ENCODE measurements around the gene SLC25A17.
"Not testable (repeated sequence)": the region's sequence is repeated elsewhere in the genome, so short reads cannot be mapped to it uniquely, and the experiment has no call there.

The SLC25A17 gene

DNA sequence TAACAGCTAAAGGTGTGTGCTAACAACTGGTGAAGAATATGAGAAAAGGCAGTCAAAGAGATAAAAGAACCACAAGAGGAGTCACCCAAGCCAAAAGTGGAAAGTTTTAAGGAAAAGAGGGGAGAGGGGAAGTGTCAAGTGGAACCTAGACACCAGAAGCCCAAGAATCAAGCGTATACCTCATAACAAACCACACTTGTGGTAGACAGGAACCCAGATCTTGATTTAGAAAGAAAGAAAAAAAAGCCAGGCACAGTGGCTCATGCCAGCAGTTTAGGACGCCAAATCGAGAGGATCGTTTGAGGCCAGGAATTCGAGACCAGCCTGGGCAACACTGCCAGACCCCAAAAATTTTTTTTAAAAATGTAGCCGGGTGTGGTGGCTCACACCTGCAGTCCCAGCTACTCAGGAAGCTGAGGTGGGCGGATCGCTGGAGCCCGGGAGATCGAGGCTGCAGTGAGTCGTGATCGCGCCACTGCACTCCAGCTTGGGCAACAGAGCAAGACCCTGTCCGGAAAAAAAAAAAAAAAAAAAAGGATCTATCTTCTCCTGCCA lies 877 bp downstream of the SLC25A17 start:
- no peak for DNase-seq

DNA sequence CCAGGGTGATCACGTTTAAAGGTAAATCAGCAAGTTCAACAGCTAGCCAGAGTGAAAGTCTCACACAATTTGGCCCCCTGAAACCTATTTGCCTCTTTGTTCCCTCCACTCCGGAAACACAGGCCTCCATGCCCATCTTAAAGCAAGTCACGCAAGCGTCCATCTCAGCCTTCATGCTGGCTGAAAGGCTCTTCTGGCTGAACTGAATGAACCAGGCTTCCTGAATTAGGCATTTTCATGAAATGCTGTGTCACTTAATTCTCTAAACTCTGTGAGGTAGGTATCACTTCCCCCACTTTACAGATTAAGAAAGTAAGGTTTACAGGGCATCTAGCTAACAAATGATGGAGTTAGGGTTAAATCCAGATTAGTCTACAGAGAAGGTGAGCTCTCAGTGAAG lies 1.4 kb downstream of the SLC25A17 start:
- no peak for DNase-seq

GRCh38 chr22:40813912-40814315 lies 5.2 kb downstream of the SLC25A17 start:
- DNase-seq = no peak

DNA sequence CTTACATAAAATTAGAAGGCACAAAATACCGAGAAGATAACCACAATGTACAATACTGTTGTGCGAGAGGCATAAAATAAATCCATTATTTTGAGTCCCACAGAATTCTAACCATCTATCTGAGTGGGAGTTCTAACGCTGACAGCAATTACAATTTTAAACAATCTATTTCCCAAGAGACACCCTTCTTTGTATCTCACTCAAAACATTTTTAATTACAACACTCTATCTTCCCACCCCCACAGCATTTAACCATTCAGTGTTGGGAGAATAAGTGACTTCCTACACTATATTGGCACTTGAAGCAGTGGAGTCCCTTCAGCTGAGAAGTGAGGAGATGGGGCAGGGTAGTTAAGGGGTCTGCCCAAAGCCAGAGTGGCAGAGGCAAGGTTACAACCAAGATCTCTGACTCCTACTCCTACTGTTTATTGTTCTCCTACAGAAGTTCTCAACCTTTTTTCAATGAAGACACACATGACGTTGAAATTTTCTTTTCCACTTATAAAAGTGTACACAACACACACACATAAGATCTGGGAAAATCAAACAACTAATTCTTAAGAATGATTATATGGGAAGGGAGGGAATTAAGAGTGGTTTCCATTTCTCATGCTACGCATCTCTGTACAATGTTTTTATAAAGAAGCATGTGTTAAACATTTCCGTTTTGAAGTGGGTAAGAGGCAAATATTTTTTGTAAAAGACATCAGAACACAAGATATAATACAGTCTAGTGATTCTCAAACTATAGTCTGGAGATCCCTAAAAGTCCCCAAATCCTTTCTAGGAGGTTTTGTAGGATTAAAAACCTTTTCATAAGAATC lies 10.9 kb downstream of the SLC25A17 start:
- no peak for DNase-seq

DNA sequence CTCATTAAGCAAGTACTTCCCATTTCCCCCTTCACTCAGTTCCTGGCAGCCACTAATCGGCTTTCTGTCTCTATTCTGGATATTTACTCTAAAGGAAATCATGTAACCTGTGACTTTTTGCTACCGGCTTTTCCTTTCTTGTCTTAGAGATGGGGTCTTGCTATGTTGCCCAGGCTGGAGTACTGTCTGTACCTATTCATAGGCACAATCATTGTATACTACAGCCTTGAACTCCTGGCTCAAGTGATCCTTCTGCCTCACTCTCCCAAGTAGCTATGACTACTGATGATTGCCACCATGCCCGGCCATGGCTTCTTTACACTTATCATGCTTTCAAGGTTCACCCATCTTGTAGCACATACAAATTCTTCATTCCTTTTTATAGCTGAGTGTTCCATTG lies 12.4 kb downstream of the SLC25A17 start:
- no peak for DNase-seq

- DNase-seq = no peak
Measured at GRCh38 chr22:40805699-40806203, 13.4 kb downstream of the SLC25A17 start.

- no peak for DNase-seq
Measured at GRCh38 chr22:40805239-40805638, 13.9 kb downstream of the SLC25A17 start.

- DNase-seq = no peak
Measured at GRCh38 chr22:40803321-40803720, 15.8 kb downstream of the SLC25A17 start.

DNA sequence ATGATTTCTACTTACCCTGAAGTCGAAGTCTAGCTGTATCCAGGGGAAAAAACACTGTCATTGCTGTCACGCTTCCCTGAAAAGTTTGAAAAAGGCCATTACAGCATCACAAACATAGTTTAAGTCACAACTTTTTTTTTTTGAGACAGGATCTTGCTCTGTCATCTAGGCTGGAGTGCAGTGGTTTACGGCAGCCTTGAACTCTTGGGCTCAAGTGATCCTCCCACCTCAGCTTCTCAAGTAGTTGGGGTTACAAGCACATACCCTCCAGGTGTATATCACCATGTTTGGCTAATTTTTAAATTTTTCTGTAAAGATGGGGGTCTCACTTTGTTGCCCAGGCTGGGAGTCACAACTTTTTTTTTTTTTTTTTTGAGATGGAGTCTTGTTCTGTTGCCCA lies 20.1 kb downstream of the SLC25A17 start:
- DNase-seq = no peak

DNA sequence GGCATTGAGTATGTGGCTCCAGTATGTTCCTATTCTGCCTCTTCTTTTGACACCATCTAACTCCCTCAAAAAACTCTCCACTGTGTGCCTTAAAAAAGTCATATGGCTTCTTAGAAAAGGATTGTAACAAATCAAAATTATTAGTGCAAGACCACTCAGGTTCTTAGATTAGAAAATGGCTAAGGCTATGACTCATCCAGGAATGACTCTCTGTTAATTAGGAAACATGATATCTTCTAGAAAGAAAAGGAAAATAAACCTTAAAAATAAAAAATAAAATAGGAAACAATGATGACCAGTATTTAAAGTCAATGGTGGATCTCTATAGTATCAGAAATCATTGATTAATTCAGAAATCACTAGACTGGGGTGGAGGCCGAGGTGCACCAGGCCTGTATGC lies 21.7 kb downstream of the SLC25A17 start:
- no peak for DNase-seq

GRCh38 chr22:40792451-40792850 lies 26.7 kb downstream of the SLC25A17 start:
- DNase-seq = no peak

DNA sequence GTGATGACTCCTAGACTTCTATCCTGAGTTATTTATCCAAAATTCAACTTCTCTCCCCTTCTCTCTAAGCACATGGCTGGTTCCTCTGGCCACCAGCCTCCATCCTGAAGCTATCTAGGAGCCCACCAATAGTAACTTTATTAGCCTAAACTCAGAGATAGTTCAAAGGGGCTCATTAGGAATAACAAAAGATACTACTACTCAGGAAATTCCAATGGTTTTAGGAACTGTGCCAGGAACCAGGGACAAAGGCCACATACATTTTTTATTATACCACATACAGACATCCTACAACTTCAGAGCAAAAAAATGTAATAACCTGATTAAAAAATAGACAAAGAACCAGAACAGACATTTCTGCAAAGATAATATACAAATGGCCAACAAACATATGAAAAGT lies 27.9 kb downstream of the SLC25A17 start:
- no peak for DNase-seq

DNA sequence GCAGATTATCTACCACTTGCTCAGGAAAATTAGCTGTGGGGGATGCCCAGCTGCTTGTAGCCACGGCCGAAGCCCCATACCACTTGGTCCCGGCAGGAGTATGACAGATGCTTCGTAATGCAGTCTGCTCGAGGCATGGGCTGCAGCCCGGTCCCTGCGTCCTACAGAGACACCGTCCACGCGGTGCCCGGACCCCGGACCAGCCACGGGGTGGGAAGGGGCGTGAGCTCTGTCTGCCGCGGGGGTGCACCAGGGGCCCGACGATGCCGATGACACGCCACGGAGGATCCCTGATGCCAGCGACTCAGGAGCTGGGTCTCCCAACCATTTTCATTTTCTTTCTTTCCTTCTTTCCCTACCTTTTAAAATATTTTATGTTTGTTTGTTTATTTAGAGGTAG lies 30.0 kb downstream of the SLC25A17 start:
- DNase-seq = no peak

DNA sequence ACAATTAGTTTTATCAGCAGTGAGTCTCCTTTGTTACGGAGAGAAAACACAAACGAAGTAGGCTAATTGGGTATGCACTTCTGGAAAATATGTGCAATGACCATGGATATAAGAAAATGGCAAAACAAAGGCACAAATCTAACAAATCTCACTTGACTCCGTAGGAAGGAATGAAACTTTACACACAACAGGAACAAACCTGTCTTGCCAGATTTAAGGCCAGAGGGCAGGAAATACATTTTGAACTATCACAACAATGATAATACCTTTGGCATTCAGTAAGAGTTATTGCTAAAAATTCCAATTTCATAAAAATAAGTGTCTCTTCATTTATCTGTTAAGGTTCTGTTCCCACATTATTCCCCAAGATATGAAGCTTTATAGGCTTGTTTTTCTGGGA lies 36.6 kb downstream of the SLC25A17 start:
- no peak for DNase-seq

GRCh38 chr22:40781749-40782148 lies 37.4 kb downstream of the SLC25A17 start:
- DNase-seq = not testable (repeated sequence)

- no peak for DNase-seq
Measured at GRCh38 chr22:40769761-40770160, 49.4 kb downstream of the SLC25A17 start.

- DNase-seq = no peak
Measured at GRCh38 chr22:40768206-40768605, 50.9 kb downstream of the SLC25A17 start.

- no peak for DNase-seq
Measured at GRCh38 chr22:40766956-40767355, 52.2 kb downstream of the SLC25A17 start.

DNA sequence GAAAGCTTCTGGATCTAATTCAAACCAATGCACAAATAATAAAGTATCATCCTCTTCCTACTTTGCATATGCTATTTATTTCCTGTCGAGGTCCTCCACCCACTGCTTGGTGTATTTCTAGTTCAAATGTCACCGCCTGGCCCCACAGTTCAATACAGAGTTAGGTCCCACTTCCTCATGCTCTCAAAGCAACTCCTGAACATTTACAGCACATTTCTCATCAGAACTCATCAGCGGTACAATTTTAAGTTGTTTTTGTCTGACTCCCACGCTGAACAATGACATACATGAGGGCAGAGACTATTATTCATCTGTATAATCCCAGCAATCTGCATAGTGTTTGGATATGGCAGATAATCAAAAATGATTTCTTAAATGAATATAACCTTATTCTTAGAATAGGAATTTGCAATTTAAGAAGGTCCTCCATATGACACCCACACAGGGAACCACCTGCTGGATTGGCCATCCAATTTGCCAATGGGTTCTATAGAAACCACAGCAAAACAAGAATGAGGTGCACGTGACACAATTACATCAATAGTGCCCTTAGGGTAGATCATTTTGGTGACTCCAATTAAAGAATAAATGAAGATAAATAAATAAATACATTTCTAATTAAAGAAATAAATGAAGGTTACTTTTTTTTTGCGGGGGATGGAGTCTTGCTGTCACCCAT lies 54.2 kb downstream of the SLC25A17 start:
- DNase-seq = no peak

GRCh38 chr22:40759294-40759840 lies 59.8 kb downstream of the SLC25A17 start:
- DNase-seq = no peak

DNA sequence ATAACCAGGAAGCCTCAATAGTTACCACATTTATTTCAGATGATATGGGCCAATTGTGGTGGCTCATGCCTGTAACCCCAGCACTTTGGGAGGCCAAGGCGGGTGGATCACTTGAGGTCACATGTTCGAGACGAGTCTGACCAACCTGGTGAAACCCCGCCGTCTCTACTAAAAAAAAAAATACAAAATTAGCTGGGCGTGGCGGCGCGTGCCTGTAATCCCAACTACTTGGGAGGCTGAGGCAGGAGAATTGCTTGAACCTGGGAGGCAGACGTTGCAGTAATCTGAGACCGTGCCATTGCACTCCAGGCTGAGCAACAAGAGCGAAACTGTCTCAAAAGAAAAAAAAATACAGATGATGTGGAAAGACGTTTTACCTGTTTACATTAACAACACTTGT lies 60.3 kb downstream of the SLC25A17 start:
- DNase-seq = not testable (repeated sequence)

DNA sequence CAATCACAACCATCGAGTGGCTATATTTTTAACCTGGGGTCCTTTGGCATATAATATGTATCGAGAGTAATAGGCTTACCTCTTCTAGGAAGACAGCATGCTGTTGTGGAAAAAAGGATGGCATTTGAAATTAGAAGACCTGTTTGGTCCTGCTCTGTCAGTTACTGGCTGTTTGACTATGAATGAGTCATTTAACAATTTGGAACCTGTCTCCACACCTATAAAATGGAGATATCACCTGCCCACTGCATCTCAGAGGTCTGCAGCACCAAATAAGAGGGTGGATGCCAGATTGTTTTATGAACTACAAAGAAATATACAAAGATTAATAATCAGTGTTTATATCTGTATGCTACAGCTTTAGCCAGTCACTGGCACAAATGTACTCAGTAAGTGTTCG lies 60.8 kb downstream of the SLC25A17 start:
- no peak for DNase-seq

- no peak for DNase-seq
Measured at GRCh38 chr22:40757071-40757470, 62.1 kb downstream of the SLC25A17 start.

DNA sequence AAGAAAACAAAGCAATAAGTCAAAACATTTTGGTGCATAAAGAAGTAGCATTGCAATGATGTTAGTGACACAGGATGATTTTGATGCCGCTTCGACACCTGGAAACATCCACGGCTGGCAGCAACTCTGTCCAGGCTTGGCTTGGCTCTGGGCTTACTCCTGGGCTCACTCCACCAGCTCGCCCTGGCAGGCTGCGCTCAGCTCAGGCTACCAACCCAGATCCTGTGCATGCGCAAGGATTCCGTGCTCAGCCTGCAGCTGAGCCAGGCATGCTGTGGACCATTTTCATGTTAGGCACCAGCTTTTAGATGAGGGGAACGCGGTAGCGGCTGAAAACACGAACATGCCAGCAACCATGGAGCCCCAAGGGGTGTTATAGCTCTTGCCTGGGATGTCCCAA lies 66.0 kb downstream of the SLC25A17 start:
- DNase-seq = no peak

All from activated effector memory CD4-positive, alpha-beta T cell treated with anti-CD3 and anti-CD28 coated beads, Interleukin-2, amount 50 U/mL, for 16 hours (primary cell).